ENCODE measurements around the gene CDK14. TPM values are rescaled to one million over a fixed set of nuclear protein-coding genes. Genes with fewer than 3 reads are reported as not detected.
A peak's percentile ranks its signal among the peaks of the same experiment; 100 is the strongest.

CDK14 gene
- total RNA-seq, 1 donor from 2014 or later = 131 TPM

DNA sequence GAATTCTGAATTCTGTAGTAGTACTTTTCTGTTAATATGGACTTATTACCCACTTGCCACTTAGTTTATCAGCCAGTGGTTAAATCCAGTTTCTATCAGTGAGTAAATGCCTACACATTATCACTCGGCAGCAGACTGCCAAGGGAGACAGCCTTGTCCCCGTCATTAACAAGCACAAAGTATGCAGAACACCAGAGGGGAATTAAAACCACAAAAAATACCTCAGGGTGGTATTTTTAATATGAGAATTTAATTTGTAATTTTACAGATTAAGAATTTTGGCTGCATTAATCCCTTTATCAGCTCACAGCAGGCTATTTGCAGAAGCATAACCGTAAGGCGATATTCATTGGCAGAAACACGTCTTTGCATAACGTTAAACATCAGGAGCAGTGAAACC is 518.1 kb downstream of the CDK14 start:
- H3K9me3 Mint-ChIP-seq (ENCODE audit: unreplicated experiment) = no peaks in the 10 kb centered on the region
- H3K36me3 Mint-ChIP-seq (ENCODE audit: unreplicated experiment) = peaks cover 24% of the 10 kb centered on the region
- no peaks in the 10 kb centered on the region for H3K27me3 Mint-ChIP-seq (ENCODE audit: unreplicated experiment)
- H3K27ac Mint-ChIP-seq (ENCODE audit: unreplicated experiment) = peak overlapping the region; percentile 87
- TF ChIP-seq CTCF (IDR thresholded peaks at IDR 0.05) = no peak
- no peak overlapping the region for H3K4me3 Mint-ChIP-seq (ENCODE audit: unreplicated experiment)
- DNase-seq (ENCODE audit: extremely low spot score, unreplicated experiment) = no peak
- peaks cover 57% of the 10 kb centered on the region for H3K4me1 Mint-ChIP-seq (ENCODE audit: unreplicated experiment)

- Mint-ChIP-seq H3K36me3 (ENCODE audit: unreplicated experiment) (peaks cover 15% of the 10 kb centered on the region), H3K4me1 (ENCODE audit: unreplicated experiment) (peaks cover 39% of the 10 kb centered on the region), H3K9me3 (ENCODE audit: unreplicated experiment) (no peaks in the 10 kb centered on the region), H3K4me3 (ENCODE audit: unreplicated experiment) (peak overlapping the region; percentile 31), H3K27ac (ENCODE audit: unreplicated experiment) (peak overlapping the region; percentile 78), H3K27me3 (ENCODE audit: unreplicated experiment) (no peaks in the 10 kb centered on the region)
- no peak for TF ChIP-seq CTCF (IDR thresholded peaks at IDR 0.05)
- DNase-seq (ENCODE audit: extremely low spot score, unreplicated experiment) = no peak
Observed at GRCh38 chr7:91126762-91127161, 530.6 kb downstream of the CDK14 start.

GRCh38 chr7:91127325-91127724 is 531.2 kb downstream of the CDK14 start:
- peaks cover 18% of the 10 kb centered on the region for H3K36me3 Mint-ChIP-seq (ENCODE audit: unreplicated experiment)
- no peak for TF ChIP-seq CTCF (IDR thresholded peaks at IDR 0.05)
- H3K4me3 Mint-ChIP-seq (ENCODE audit: unreplicated experiment) = no peak overlapping the region
- peak overlapping the region; percentile 78 for H3K27ac Mint-ChIP-seq (ENCODE audit: unreplicated experiment)
- peaks cover 39% of the 10 kb centered on the region for H3K4me1 Mint-ChIP-seq (ENCODE audit: unreplicated experiment)
- no peaks in the 10 kb centered on the region for H3K27me3 Mint-ChIP-seq (ENCODE audit: unreplicated experiment)
- DNase-seq (ENCODE audit: extremely low spot score, unreplicated experiment) = no peak
- no peaks in the 10 kb centered on the region for H3K9me3 Mint-ChIP-seq (ENCODE audit: unreplicated experiment)

DNA sequence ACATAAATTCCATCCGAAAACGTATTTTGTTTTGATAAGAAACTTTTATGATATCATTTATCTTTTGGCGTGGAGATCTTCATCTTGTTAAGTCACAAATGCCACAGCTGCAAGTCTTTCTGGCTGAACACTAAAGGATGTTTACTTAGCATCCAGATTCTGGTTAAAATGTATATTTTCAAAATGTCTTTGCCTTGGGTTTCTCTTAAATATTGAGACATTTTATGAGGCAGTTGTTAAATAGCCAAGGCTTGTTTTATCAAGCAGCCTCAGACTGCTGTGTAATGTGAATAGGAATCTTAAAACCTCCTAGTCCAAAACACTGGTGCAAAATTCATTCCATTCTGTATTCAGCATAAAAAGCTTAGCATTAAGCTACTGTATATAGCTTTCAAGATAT is 531.8 kb downstream of the CDK14 start:
- no peak for DNase-seq (ENCODE audit: extremely low spot score, unreplicated experiment)
- peak overlapping the region; percentile 8 for H3K4me3 Mint-ChIP-seq (ENCODE audit: unreplicated experiment)
- H3K27me3 Mint-ChIP-seq (ENCODE audit: unreplicated experiment) = no peaks in the 10 kb centered on the region
- no peak for TF ChIP-seq CTCF (IDR thresholded peaks at IDR 0.05)
- H3K36me3 Mint-ChIP-seq (ENCODE audit: unreplicated experiment) = peaks cover 15% of the 10 kb centered on the region
- H3K4me1 Mint-ChIP-seq (ENCODE audit: unreplicated experiment) = peaks cover 37% of the 10 kb centered on the region
- H3K9me3 Mint-ChIP-seq (ENCODE audit: unreplicated experiment) = no peaks in the 10 kb centered on the region
- H3K27ac Mint-ChIP-seq (ENCODE audit: unreplicated experiment) = peak overlapping the region; percentile 78

DNA sequence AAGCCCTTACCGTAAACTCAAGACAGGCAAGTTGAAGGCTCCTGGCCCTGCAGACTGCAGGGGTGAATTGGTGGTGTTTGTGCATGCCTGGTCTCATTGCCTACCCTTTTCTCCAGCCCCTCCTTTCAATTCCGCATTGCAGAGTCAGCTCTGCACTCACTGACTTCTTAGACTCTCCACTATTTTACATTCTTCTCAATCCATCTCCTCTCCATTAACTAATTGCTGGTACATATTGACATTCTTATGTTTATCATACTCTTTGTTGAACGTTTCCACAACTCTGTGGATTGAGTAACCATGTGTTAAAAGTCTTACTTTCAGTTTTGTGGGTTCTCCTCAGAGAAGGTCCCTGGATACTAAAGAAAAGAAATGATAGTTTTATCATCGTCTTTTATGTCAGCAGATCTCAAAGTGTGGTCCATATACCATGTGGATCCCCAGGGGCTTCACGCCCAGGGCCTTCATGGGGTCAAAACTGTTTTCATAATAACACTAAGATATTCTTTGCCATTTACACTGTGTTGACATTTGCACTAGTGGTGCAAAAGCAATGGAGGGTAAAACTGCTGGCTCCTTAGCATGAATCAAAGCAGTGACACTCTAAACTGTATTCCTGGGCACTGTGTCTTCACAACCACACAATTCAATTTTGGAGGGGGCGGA is 532.7 kb downstream of the CDK14 start:
- no peak for TF ChIP-seq CTCF (IDR thresholded peaks at IDR 0.05)
- no peak for DNase-seq (ENCODE audit: extremely low spot score, unreplicated experiment)
- no peaks in the 10 kb centered on the region for H3K9me3 Mint-ChIP-seq (ENCODE audit: unreplicated experiment)
- H3K4me1 Mint-ChIP-seq (ENCODE audit: unreplicated experiment) = peaks cover 37% of the 10 kb centered on the region
- H3K27ac Mint-ChIP-seq (ENCODE audit: unreplicated experiment) = peak overlapping the region; percentile 78
- peaks cover 11% of the 10 kb centered on the region for H3K36me3 Mint-ChIP-seq (ENCODE audit: unreplicated experiment)
- H3K27me3 Mint-ChIP-seq (ENCODE audit: unreplicated experiment) = no peaks in the 10 kb centered on the region
- peak overlapping the region; percentile 51 for H3K4me3 Mint-ChIP-seq (ENCODE audit: unreplicated experiment)

Data from osteocyte (in vitro differentiated cells).